Measurements from ENCODE around the gene PLCB3.

- no peak for TF ChIP-seq TAF1 (IDR thresholded peaks at IDR 0.05; ENCODE audit: borderline replicate concordance, insufficient read depth, low read length)
- TF ChIP-seq, protein P1, sequence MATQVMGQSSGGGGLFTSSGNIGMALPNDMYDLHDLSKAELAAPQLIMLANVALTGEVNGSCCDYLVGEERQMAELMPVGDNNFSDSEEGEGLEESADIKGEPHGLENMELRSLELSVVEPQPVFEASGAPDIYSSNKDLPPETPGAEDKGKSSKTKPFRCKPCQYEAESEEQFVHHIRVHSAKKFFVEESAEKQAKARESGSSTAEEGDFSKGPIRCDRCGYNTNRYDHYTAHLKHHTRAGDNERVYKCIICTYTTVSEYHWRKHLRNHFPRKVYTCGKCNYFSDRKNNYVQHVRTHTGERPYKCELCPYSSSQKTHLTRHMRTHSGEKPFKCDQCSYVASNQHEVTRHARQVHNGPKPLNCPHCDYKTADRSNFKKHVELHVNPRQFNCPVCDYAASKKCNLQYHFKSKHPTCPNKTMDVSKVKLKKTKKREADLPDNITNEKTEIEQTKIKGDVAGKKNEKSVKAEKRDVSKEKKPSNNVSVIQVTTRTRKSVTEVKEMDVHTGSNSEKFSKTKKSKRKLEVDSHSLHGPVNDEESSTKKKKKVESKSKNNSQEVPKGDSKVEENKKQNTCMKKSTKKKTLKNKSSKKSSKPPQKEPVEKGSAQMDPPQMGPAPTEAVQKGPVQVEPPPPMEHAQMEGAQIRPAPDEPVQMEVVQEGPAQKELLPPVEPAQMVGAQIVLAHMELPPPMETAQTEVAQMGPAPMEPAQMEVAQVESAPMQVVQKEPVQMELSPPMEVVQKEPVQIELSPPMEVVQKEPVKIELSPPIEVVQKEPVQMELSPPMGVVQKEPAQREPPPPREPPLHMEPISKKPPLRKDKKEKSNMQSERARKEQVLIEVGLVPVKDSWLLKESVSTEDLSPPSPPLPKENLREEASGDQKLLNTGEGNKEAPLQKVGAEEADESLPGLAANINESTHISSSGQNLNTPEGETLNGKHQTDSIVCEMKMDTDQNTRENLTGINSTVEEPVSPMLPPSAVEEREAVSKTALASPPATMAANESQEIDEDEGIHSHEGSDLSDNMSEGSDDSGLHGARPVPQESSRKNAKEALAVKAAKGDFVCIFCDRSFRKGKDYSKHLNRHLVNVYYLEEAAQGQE (IDR thresholded peaks at IDR 0.05; ENCODE audit: insufficient read depth in 1 of 2, low read depth in 2 of 2, low read length in 2 of 2): 0 out of 4 replicates have a peak, but pooled peaks of 1 of the 2 experiments have one; percentile 25
- 0 out of 2 replicates have a peak, but pooled peaks have one; percentile 5 for TF ChIP-seq POLR2AphosphoS5 (IDR thresholded peaks at IDR 0.05; ENCODE audit: low read depth, low read length)
- TF ChIP-seq FOXP2 (optimal IDR thresholded peaks at IDR 0.05; ENCODE audit: borderline replicate concordance, extremely low read depth, extremely low read length, insufficient read depth): no peak
Measured at GRCh38 chr11:64268893-64269539, 17.7 kb downstream of the PLCB3 start.
